AG04449 (cell line): ENCODE results near the gene PLEKHA3.

Source experiments
- CTCF ChIA-PET: fragments of 350-600 bp; formaldehyde crosslinking; extraction: SDS; loops from one replicate; lab custom pipeline; 2021; ENCODE audit warnings: antibody characterized with exemption; lab: Yijun Ruan, JAX
- POLR2A ChIA-PET: fragments of 400-600, 350-600 bp; formaldehyde crosslinking; extraction: SDS; loops from one replicate; lab custom pipeline; 2020; ENCODE audit warnings: antibody characterized with exemption, inconsistent platforms; lab: Yijun Ruan, JAX
- DNase-seq: peaks from one replicate; pipeline ENCODE4 v3.0.0-alpha.2; 2010; ENCODE audit warnings: low read depth, low spot score
- H3K4me3 ChIP-seq: 2 replicates; pipeline ENCODE4 v1.5.1; 2011; ENCODE audit warnings: low read depth, mild to moderate bottlenecking, control low read depth, low read length
- TF ChIP-seq, protein P1 (sequence below): IDR thresholded peaks from one replicate; pipeline ENCODE4 v1.5.1; 2011; ENCODE audit warnings: mild to moderate bottlenecking, moderate library complexity, low read length, control low read depth, inconsistent platforms; ENCODE audit not compliant: insufficient read depth; ENCODE audit errors: missing control alignments

PLEKHA3 gene

DNA sequence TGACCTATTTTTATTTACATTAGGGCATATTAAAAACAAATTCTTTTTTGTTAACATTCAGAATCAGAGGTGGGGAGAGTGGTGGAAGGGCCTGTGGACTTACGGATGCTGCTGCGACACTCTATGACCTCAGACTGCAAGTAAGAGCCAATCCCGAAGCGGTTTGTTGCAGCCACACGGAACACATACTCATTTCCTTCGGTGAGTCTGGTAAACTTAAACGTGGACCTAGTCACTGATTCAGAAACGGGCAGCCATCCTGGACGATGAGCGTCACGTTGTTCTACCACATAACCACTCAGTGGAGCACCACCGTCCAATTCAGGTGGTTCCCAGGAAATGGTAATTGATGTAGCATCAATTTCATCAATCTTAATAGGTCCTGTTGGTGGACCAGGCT, 61.9 kb downstream of the PLEKHA3 start:
- H3K4me3 ChIP-seq = no peak overlapping the region
- TF ChIP-seq, protein P1, sequence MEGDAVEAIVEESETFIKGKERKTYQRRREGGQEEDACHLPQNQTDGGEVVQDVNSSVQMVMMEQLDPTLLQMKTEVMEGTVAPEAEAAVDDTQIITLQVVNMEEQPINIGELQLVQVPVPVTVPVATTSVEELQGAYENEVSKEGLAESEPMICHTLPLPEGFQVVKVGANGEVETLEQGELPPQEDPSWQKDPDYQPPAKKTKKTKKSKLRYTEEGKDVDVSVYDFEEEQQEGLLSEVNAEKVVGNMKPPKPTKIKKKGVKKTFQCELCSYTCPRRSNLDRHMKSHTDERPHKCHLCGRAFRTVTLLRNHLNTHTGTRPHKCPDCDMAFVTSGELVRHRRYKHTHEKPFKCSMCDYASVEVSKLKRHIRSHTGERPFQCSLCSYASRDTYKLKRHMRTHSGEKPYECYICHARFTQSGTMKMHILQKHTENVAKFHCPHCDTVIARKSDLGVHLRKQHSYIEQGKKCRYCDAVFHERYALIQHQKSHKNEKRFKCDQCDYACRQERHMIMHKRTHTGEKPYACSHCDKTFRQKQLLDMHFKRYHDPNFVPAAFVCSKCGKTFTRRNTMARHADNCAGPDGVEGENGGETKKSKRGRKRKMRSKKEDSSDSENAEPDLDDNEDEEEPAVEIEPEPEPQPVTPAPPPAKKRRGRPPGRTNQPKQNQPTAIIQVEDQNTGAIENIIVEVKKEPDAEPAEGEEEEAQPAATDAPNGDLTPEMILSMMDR = no peak
- DNase-seq = no peak
- CTCF ChIA-PET = interaction anchor here (1.2 kb wide), 1 partner anchor 13 kb away, joined by 3 read pairs; no protein-coding TSS in a partner anchor
- POLR2A ChIA-PET = no interaction called here

DNA sequence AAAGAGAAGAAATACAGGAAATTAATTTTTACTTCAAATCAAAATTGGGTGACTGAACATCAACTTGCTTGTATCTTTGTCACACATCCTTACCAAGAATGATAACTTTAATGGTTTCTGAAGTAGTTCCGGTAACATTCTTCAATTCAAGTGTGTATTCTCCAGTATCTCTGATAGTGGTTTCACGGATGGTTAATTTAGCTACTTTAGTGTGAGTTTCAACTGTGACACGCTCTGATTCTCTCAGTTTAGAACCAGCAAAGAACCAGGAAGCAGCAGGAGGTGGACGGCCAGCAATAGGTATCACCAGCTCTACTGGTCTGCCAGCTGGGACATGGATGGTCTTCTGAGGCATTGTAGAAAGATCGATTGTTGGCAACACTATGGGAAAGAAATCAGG, 62.3 kb downstream of the PLEKHA3 start:
- POLR2A ChIA-PET = no interaction called here
- H3K4me3 ChIP-seq = no peak overlapping the region
- TF ChIP-seq, protein P1 = no peak
- DNase-seq = no peak
- CTCF ChIA-PET = interaction anchor here (1.1 to 1.2 kb wide), 2 partner anchors 12 to 14 kb away, joined by 3 to 4 read pairs; no protein-coding TSS in a partner anchor

DNA sequence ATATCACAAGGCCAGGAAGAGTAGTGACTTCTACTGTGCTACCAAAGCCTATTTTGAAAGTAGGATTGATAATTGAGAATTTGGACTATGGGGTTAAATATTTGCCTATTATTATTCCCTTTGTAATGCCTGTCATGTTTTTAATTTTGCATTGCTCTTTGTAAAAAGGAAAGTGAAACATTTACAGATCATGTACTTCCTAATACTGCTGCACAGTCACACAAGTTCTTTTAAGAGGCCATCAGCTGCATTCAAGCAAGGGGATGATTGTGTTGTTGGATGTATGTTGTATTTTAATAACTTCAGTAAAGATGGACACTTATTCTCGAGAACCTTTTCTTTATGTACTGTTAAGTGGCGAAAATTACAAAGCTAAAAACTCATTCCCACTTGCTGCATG, 70.1 kb downstream of the PLEKHA3 start:
- ChIA-PET POLR2A (no interaction called here), CTCF (no interaction called here)
- TF ChIP-seq, protein P1 = no peak
- no peak overlapping the region for H3K4me3 ChIP-seq
- no peak for DNase-seq

DNA sequence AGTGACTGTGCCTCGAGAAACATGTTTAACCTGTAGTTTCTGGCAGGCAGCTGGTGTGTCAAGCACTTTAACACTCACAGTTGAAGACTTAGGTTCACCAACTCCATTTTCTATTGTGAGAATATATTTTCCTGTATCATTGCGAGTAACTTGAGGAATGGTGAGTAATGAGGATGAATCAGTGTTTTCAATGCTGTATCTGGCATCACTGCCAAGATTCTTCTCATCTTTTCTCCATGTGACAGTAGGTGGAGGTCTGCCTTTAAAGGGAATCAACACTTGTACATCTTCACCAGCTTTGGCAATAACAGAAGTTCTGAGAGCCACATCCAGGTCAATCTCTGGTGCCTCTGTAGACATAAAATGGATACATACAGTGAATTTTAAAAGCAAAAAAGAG, 72.8 kb downstream of the PLEKHA3 start:
- POLR2A ChIA-PET = no interaction called here
- TF ChIP-seq, protein P1 = no peak
- CTCF ChIA-PET = no interaction called here
- no peak overlapping the region for H3K4me3 ChIP-seq
- peak; percentile 82 for DNase-seq
